ENCODE data around the gene AFMID.

AFMID gene

GRCh38 chr17:78180508-78180907 is 6.7 kb upstream of the AFMID start:
- no peak for DNase-seq

- no peak for DNase-seq
Measured at GRCh38 chr17:78182504-78182903, 4.7 kb upstream of the AFMID start.

- DNase-seq = no peak
Measured at GRCh38 chr17:78183916-78184315, 3.2 kb upstream of the AFMID start.

- no peak for DNase-seq
Measured at GRCh38 chr17:78184351-78184750, 2.8 kb upstream of the AFMID start.

GRCh38 chr17:78184868-78185267 is 2.3 kb upstream of the AFMID start:
- DNase-seq = no peak

- no peak for DNase-seq
Measured at GRCh38 chr17:78185981-78186691, 1.0 kb upstream of the AFMID start.

DNA sequence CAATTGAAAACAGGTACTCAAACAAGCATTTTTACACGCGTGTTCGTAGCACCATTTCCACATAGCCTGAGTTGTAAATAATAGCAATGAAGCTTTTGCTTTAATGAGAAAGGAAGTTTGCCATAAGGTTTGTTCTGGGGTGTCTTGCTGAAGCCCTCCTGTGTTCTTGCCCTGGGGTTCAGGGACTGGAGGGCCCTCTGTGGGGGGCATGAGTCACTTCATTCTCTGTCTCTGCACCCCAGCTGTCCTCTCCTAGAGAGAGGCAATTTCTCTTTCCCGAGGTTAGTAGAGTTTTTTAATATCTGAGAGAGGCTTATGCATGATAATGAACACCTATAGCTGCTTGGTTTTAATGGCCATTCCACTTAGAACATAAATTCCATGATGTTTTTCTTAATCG is 9.6 kb downstream of the AFMID start:
- DNase-seq = no peak

- DNase-seq = no peak
Measured at GRCh38 chr17:78197147-78197832, 10.1 kb downstream of the AFMID start.

- no peak for DNase-seq
Measured at GRCh38 chr17:78200451-78200850, 13.3 kb downstream of the AFMID start.

- DNase-seq = no peak
Measured at GRCh38 chr17:78202666-78203065, 15.5 kb downstream of the AFMID start.

- DNase-seq = no peak
Measured at GRCh38 chr17:78204387-78205123, 17.4 kb downstream of the AFMID start.

GRCh38 chr17:78205124-78205775 is 18.1 kb downstream of the AFMID start:
- DNase-seq = no peak

DNA sequence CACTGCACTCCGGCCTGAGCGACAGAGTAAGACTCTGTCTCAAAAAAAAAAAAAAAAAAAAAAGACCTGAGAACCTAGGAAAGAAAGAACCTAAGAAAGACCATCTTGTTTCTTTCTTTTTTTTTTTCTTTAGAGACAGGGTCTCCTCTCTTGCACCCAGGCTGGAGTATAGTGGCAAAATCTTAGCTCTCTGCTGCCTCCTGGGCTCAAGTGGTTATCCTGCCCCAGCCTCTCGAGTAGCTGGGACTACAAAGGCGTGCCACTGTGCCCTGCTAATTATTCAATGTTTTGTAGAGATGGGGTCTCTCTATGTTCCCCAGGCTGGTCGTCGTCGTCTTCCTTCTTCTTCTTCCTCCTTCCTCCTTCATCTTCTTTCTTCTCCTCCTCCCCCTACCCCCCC is 19.1 kb downstream of the AFMID start:
- no peak for DNase-seq

GRCh38 chr17:78208486-78208885 is 21.3 kb downstream of the AFMID start:
- no peak for DNase-seq

DNA sequence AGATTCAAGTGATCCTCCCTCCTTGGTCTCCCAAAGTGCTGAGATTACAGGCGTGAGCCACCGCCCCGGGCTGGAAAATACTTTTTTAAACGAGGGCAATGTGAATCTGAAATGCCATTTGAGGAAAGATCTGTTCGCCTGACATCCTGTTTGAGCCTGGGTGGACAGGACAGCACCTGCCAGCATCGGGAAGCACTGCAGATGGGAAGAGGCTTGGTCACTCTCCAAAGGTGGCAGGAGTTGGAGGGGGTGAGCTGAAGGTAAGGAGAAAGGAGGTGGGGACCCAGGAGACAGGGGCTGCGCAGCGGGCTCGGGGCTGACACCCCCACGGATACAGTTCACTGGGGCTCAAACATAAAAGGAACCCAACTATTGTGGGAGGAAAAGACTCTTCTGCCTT is 22.9 kb downstream of the AFMID start:
- DNase-seq = no peak

- DNase-seq = no peak
Measured at GRCh38 chr17:78211032-78211431, 23.9 kb downstream of the AFMID start.

DNA sequence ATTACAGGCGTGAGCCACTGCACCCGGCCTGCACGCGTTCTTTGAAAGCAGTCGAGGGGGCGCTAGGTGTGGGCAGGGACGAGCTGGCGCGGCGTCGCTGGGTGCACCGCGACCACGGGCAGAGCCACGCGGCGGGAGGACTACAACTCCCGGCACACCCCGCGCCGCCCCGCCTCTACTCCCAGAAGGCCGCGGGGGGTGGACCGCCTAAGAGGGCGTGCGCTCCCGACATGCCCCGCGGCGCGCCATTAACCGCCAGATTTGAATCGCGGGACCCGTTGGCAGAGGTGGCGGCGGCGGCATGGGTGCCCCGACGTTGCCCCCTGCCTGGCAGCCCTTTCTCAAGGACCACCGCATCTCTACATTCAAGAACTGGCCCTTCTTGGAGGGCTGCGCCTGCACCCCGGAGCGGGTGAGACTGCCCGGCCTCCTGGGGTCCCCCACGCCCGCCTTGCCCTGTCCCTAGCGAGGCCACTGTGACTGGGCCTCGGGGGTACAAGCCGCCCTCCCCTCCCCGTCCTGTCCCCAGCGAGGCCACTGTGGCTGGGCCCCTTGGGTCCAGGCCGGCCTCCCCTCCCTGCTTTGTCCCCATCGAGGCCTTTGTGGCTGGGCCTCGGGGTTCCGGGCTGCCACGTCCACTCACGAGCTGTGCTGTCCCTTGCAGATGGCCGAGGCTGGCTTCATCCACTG is 27.0 kb downstream of the AFMID start, which contains the start of gene BIRC5:
TSS of gene BIRC5 (plus strand) at position 238 of the 690 bp plus-strand sequence. CDS start at position 302, 64 bp downstream.
- peak; percentile 47 for DNase-seq

DNA sequence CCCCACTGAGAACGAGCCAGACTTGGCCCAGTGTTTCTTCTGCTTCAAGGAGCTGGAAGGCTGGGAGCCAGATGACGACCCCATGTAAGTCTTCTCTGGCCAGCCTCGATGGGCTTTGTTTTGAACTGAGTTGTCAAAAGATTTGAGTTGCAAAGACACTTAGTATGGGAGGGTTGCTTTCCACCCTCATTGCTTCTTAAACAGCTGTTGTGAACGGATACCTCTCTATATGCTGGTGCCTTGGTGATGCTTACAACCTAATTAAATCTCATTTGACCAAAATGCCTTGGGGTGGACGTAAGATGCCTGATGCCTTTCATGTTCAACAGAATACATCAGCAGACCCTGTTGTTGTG is 27.5 kb downstream of the AFMID start:
- DNase-seq = no peak

DNA sequence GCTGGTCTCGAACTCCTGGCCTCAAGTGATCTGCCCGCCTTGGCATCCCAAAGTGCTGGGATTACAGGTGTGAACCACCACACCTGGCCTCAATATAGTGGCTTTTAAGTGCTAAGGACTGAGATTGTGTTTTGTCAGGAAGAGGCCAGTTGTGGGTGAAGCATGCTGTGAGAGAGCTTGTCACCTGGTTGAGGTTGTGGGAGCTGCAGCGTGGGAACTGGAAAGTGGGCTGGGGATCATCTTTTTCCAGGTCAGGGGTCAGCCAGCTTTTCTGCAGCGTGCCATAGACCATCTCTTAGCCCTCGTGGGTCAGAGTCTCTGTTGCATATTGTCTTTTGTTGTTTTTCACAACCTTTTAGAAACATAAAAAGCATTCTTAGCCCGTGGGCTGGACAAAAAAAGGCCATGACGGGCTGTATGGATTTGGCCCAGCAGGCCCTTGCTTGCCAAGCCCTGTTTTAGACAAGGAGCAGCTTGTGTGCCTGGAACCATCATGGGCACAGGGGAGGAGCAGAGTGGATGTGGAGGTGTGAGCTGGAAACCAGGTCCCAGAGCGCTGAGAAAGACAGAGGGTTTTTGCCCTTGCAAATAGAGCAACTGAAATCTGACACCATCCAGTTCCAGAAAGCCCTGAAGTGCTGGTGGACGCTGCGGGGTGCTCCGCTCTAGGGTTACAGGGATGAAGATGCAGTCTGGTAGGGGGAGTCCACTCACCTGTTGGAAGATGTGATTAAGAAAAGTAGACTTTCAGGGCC is 32.4 kb downstream of the AFMID start:
- no peak for DNase-seq

DNA sequence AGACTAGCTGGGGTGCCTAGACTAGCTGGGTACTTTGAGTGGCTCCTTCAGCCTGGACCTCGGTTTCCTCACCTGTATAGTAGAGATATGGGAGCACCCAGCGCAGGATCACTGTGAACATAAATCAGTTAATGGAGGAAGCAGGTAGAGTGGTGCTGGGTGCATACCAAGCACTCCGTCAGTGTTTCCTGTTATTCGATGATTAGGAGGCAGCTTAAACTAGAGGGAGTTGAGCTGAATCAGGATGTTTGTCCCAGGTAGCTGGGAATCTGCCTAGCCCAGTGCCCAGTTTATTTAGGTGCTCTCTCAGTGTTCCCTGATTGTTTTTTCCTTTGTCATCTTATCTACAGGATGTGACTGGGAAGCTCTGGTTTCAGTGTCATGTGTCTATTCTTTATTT is 35.9 kb downstream of the AFMID start:
- no peak for DNase-seq

DNA sequence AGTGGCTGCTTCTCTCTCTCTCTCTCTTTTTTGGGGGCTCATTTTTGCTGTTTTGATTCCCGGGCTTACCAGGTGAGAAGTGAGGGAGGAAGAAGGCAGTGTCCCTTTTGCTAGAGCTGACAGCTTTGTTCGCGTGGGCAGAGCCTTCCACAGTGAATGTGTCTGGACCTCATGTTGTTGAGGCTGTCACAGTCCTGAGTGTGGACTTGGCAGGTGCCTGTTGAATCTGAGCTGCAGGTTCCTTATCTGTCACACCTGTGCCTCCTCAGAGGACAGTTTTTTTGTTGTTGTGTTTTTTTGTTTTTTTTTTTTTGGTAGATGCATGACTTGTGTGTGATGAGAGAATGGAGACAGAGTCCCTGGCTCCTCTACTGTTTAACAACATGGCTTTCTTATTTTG is 36.6 kb downstream of the AFMID start:
- no peak for DNase-seq

Data from DMS79 (cell line).